Astrocyte (in vitro differentiated cells and primary cell): ENCODE data around the gene DLGAP1.
A peak's percentile ranks its signal among the peaks of the same experiment; 100 is the strongest.

Source experiments
- EZH2 ChIP-seq: IDR thresholded peaks from 2 replicates; pipeline ENCODE4 v1.6.1; 2012; ENCODE audit warnings: mild to moderate bottlenecking, low read length, inconsistent platforms; ENCODE audit not compliant: insufficient read depth
- TF ChIP-seq, protein P1 (sequence below): IDR thresholded peaks from 2 replicates; pipeline ENCODE4 v1.5.1; 2011; ENCODE audit warnings: low read depth, mild to moderate bottlenecking, inconsistent platforms, low read length, moderate library complexity; ENCODE audit not compliant: insufficient read depth

DNA sequence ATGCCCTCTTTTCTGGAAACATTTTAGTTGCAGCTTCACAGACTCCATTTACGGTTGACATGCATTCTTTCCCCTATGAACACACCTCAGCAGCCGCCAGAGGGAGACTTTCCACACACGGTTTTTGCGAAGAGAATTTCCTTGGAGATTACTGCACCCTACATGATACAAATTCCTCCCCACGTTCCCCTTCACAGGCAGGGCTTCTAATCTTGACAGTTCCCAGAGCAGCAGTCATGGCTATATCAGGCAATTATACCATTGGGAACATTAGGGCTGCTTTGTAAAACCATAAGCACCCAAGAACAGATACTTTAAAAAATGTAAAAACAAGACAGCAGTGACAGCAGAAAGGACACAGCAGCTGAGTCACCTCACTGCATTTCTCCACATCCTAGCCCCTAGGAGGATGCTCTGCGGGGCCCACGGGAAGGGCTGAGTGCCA, 751.4 kb downstream of the DLGAP1 start:
- no peak for TF ChIP-seq EZH2
- TF ChIP-seq, protein P1, sequence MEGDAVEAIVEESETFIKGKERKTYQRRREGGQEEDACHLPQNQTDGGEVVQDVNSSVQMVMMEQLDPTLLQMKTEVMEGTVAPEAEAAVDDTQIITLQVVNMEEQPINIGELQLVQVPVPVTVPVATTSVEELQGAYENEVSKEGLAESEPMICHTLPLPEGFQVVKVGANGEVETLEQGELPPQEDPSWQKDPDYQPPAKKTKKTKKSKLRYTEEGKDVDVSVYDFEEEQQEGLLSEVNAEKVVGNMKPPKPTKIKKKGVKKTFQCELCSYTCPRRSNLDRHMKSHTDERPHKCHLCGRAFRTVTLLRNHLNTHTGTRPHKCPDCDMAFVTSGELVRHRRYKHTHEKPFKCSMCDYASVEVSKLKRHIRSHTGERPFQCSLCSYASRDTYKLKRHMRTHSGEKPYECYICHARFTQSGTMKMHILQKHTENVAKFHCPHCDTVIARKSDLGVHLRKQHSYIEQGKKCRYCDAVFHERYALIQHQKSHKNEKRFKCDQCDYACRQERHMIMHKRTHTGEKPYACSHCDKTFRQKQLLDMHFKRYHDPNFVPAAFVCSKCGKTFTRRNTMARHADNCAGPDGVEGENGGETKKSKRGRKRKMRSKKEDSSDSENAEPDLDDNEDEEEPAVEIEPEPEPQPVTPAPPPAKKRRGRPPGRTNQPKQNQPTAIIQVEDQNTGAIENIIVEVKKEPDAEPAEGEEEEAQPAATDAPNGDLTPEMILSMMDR: peak; percentile 88
